ENCODE measurements around the gene AOX1.
"Not testable (repeated sequence)": the region's sequence is repeated elsewhere in the genome, so short reads cannot be mapped to it uniquely, and the experiment has no call there.

AOX1 gene

DNA sequence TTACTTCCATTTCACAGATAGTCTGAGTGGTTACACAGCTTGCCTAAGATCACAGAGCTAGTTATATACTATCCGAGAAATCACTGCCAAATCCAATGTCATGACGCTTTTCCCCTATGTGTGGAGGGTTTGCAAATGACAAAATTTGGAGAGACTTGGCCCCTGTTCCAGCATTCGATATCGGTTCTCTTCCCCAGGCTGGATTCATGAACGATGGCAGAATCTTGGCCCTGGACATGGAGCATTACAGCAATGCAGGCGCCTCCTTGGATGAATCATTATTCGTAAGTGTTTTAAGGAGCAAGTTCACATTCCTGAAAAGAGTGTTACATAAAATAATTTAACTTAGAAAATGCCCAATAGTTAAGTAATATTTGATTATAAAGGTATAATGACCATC is 55.1 kb downstream of the AOX1 start:
- H3K4ac ChIP-seq (ENCODE audit: low read depth, low read length): no peak overlapping the region
- no peak for DNase-seq
- H3K56ac ChIP-seq (ENCODE audit: low read length): no peak overlapping the region
- H3K9ac ChIP-seq (ENCODE audit: low read length): no peak overlapping the region
- no peak overlapping the region for H2AK5ac ChIP-seq (ENCODE audit: low read length)
- H3K27ac ChIP-seq (ENCODE audit: low read depth, low read length): no peak overlapping the region
- H2BK5ac ChIP-seq (ENCODE audit: low read length): no peak overlapping the region
- no peak overlapping the region for H2BK120ac ChIP-seq (ENCODE audit: low read depth, low read length)
- H3K27me3 ChIP-seq (ENCODE audit: insufficient read depth, low read length, poor library complexity): no peaks in the 10 kb centered on the region
- H4K8ac ChIP-seq (ENCODE audit: low read depth, low read length): no peak overlapping the region
- H3K4me3 ChIP-seq (ENCODE audit: low read length): no peak overlapping the region
- H3K4me1 ChIP-seq (ENCODE audit: control insufficient read depth, low read depth, low read length): no peaks in the 10 kb centered on the region
- no peak overlapping the region for H4K5ac ChIP-seq (ENCODE audit: low read length)
- no peaks in the 10 kb centered on the region for H3K36me3 ChIP-seq (ENCODE audit: control insufficient read depth, insufficient read depth, low read length)
- no CpG with 5 or more reads among the region's 7 CpGs for WGBS (ENCODE audit: extremely low coverage, insufficient coverage, low lambda C conversion rate)
- no peak overlapping the region for H3K4me2 ChIP-seq (ENCODE audit: low read length)
- H2BK15ac ChIP-seq (replicated peaks; ENCODE audit: low read depth): no peak overlapping the region
- no peak overlapping the region for H3K18ac ChIP-seq (ENCODE audit: low read length)
- no peaks in the 10 kb centered on the region for H3K79me2 ChIP-seq (ENCODE audit: control insufficient read depth, insufficient read depth, low read length)
- H3K23ac ChIP-seq (ENCODE audit: low read length): no peak overlapping the region
- H3K79me1 ChIP-seq (ENCODE audit: low read length): no peaks in the 10 kb centered on the region

GRCh38 chr2:200648518-200649281 is 62.9 kb downstream of the AOX1 start:
- WGBS (ENCODE audit: extremely low coverage, insufficient coverage, low lambda C conversion rate): no CpG with 5 or more reads among the region's 3 CpGs
- not testable (repeated sequence) for H3K4me2 ChIP-seq (ENCODE audit: low read length); H2BK15ac ChIP-seq (replicated peaks; ENCODE audit: low read depth); H2AK5ac ChIP-seq (ENCODE audit: low read length); H3K9ac ChIP-seq (ENCODE audit: low read length); H4K8ac ChIP-seq (ENCODE audit: low read depth, low read length); H3K4me3 ChIP-seq (ENCODE audit: low read length); H3K36me3 ChIP-seq (ENCODE audit: control insufficient read depth, insufficient read depth, low read length); H3K23ac ChIP-seq (ENCODE audit: low read length); H3K79me1 ChIP-seq (ENCODE audit: low read length); H3K27me3 ChIP-seq (ENCODE audit: insufficient read depth, low read length, poor library complexity); H3K79me2 ChIP-seq (ENCODE audit: control insufficient read depth, insufficient read depth, low read length); H3K4me1 ChIP-seq (ENCODE audit: control insufficient read depth, low read depth, low read length); H4K5ac ChIP-seq (ENCODE audit: low read length)
- Histone ChIP-seq H2BK5ac (ENCODE audit: low read length) (peak overlapping the region; percentile 22), H2BK120ac (ENCODE audit: low read depth, low read length) (peak overlapping the region; percentile 61), H3K56ac (ENCODE audit: low read length) (peak overlapping the region; percentile 70), H3K18ac (ENCODE audit: low read length) (peak overlapping the region; percentile 91), H3K27ac (ENCODE audit: low read depth, low read length) (peak overlapping the region; percentile 71), H3K4ac (ENCODE audit: low read depth, low read length) (peak overlapping the region; percentile 81)
- peak; percentile 92 for DNase-seq

DNA sequence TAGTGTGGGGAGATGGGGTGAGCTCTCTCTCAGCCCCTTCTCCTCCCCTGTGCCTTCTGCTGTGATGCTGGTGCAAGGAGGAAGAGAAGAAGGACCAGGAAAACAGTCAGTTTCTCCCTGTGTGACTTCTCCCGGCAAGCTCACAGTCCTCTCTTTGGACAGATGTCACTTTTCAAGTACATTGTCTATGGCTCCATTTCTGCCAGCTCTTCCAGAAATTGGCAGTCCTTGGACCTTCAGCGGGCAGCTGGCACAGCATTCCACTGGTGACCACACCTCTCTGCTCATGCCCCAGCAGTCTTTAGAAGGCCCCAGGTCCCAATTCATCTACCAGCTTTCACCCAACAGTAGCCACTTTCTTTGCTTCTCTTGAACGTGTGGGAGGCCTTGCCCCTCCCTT is 63.9 kb downstream of the AOX1 start:
- no peaks in the 10 kb centered on the region for H3K79me1 ChIP-seq (ENCODE audit: low read length)
- no peak overlapping the region for H3K4me2 ChIP-seq (ENCODE audit: low read length)
- no peak overlapping the region for H2AK5ac ChIP-seq (ENCODE audit: low read length)
- no peak overlapping the region for H3K4me3 ChIP-seq (ENCODE audit: low read length)
- H3K4ac ChIP-seq (ENCODE audit: low read depth, low read length): peak overlapping the region; percentile 10
- H3K56ac ChIP-seq (ENCODE audit: low read length): peak overlapping the region; percentile 70
- no peaks in the 10 kb centered on the region for H3K27me3 ChIP-seq (ENCODE audit: insufficient read depth, low read length, poor library complexity)
- no peak overlapping the region for H2BK15ac ChIP-seq (replicated peaks; ENCODE audit: low read depth)
- H3K23ac ChIP-seq (ENCODE audit: low read length): no peak overlapping the region
- WGBS (ENCODE audit: extremely low coverage, insufficient coverage, low lambda C conversion rate): no CpG with 5 or more reads among the region's 3 CpGs
- H4K8ac ChIP-seq (ENCODE audit: low read depth, low read length): no peak overlapping the region
- H3K79me2 ChIP-seq (ENCODE audit: control insufficient read depth, insufficient read depth, low read length): no peaks in the 10 kb centered on the region
- H3K4me1 ChIP-seq (ENCODE audit: control insufficient read depth, low read depth, low read length): peaks cover 2% of the 10 kb centered on the region
- H3K36me3 ChIP-seq (ENCODE audit: control insufficient read depth, insufficient read depth, low read length): no peaks in the 10 kb centered on the region
- DNase-seq: no peak
- H2BK120ac ChIP-seq (ENCODE audit: low read depth, low read length): no peak overlapping the region
- H4K5ac ChIP-seq (ENCODE audit: low read length): no peak overlapping the region
- H3K27ac ChIP-seq (ENCODE audit: low read depth, low read length): no peak overlapping the region
- no peak overlapping the region for H3K18ac ChIP-seq (ENCODE audit: low read length)
- no peak overlapping the region for H2BK5ac ChIP-seq (ENCODE audit: low read length)
- H3K9ac ChIP-seq (ENCODE audit: low read length): no peak overlapping the region

DNA sequence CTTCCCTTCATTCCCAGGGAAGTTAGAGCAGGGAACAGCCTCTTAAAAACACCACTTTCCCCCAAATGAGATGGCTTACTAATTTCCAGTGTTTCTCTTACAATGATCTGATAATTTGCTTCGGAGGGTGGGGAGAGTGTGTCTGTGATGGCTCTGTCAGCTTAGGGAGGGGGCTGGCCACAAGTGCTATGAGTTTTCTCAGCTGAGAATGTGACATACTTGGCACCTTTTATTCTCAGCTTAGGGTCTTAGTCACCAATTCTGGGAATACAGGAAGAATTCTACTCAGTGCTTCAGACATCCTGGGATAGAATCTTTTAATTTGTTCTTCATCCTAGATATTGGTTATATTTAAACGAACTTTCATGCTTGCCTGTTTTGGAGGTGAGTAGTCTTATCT is 64.4 kb downstream of the AOX1 start:
- Histone ChIP-seq H3K79me1 (ENCODE audit: low read length) (no peaks in the 10 kb centered on the region), H3K56ac (ENCODE audit: low read length) (no peak overlapping the region), H3K4ac (ENCODE audit: low read depth, low read length) (no peak overlapping the region), H2BK5ac (ENCODE audit: low read length) (no peak overlapping the region), H2AK5ac (ENCODE audit: low read length) (no peak overlapping the region), H2BK120ac (ENCODE audit: low read depth, low read length) (no peak overlapping the region), H3K23ac (ENCODE audit: low read length) (no peak overlapping the region), H3K4me3 (ENCODE audit: low read length) (no peak overlapping the region), H3K27me3 (ENCODE audit: insufficient read depth, low read length, poor library complexity) (no peaks in the 10 kb centered on the region), H3K4me1 (ENCODE audit: control insufficient read depth, low read depth, low read length) (peaks cover 2% of the 10 kb centered on the region), H4K8ac (ENCODE audit: low read depth, low read length) (no peak overlapping the region), H3K4me2 (ENCODE audit: low read length) (no peak overlapping the region), H4K5ac (ENCODE audit: low read length) (no peak overlapping the region), H3K9ac (ENCODE audit: low read length) (no peak overlapping the region), H3K18ac (ENCODE audit: low read length) (no peak overlapping the region), H2BK15ac (replicated peaks; ENCODE audit: low read depth) (no peak overlapping the region), H3K27ac (ENCODE audit: low read depth, low read length) (no peak overlapping the region), H3K36me3 (ENCODE audit: control insufficient read depth, insufficient read depth, low read length) (no peaks in the 10 kb centered on the region), H3K79me2 (ENCODE audit: control insufficient read depth, insufficient read depth, low read length) (no peaks in the 10 kb centered on the region)
- no peak for DNase-seq
- WGBS (ENCODE audit: extremely low coverage, insufficient coverage, low lambda C conversion rate): no CpG with 5 or more reads among the region's 2 CpGs

- H3K18ac ChIP-seq (ENCODE audit: low read length): no peak overlapping the region
- no peak for DNase-seq
- WGBS (ENCODE audit: extremely low coverage, insufficient coverage, low lambda C conversion rate): no CpG with 5 or more reads among the region's 1 CpG
Measured at GRCh38 chr2:200652158-200652557, 66.3 kb downstream of the AOX1 start.

DNA sequence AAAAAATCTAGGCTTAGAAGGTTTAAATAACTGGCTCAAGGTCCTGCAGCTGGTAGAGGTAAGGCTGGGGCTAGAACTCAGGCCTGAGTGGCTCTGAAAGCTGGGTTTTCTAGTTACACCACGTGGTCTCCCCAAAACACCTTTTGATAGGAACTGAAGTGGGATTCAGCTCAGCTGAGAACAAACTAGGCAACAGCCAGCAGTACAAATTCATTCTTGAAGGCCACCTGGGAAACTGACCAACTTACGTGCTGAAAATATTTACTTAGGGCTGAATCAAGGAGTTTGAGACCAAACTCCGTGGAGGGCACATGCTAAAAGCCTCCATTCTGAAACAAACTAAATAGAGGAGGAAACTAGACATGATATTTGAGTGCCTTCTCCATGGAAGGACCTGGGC is 67.2 kb downstream of the AOX1 start:
- Histone ChIP-seq H3K27ac (ENCODE audit: low read depth, low read length) (no peak overlapping the region), H3K4me1 (ENCODE audit: control insufficient read depth, low read depth, low read length) (peaks cover 2% of the 10 kb centered on the region), H3K4ac (ENCODE audit: low read depth, low read length) (no peak overlapping the region), H2BK120ac (ENCODE audit: low read depth, low read length) (no peak overlapping the region), H4K5ac (ENCODE audit: low read length) (no peak overlapping the region), H3K4me2 (ENCODE audit: low read length) (no peak overlapping the region), H2AK5ac (ENCODE audit: low read length) (no peak overlapping the region), H3K27me3 (ENCODE audit: insufficient read depth, low read length, poor library complexity) (no peaks in the 10 kb centered on the region), H3K18ac (ENCODE audit: low read length) (no peak overlapping the region), H3K9ac (ENCODE audit: low read length) (no peak overlapping the region), H4K8ac (ENCODE audit: low read depth, low read length) (no peak overlapping the region), H2BK5ac (ENCODE audit: low read length) (no peak overlapping the region), H2BK15ac (replicated peaks; ENCODE audit: low read depth) (no peak overlapping the region), H3K23ac (ENCODE audit: low read length) (no peak overlapping the region), H3K79me1 (ENCODE audit: low read length) (no peaks in the 10 kb centered on the region), H3K56ac (ENCODE audit: low read length) (no peak overlapping the region), H3K79me2 (ENCODE audit: control insufficient read depth, insufficient read depth, low read length) (no peaks in the 10 kb centered on the region), H3K36me3 (ENCODE audit: control insufficient read depth, insufficient read depth, low read length) (no peaks in the 10 kb centered on the region), H3K4me3 (ENCODE audit: low read length) (no peak overlapping the region)
- no peak for DNase-seq
- WGBS (ENCODE audit: extremely low coverage, insufficient coverage, low lambda C conversion rate): no CpG with 5 or more reads among the region's 3 CpGs

More at GRCh38 chr2:200652158-200652557, 66.3 kb downstream of the AOX1 start:
- Histone ChIP-seq H3K23ac (ENCODE audit: low read length) (no peak overlapping the region), H3K4me2 (ENCODE audit: low read length) (no peak overlapping the region), H3K79me1 (ENCODE audit: low read length) (no peaks in the 10 kb centered on the region), H2BK120ac (ENCODE audit: low read depth, low read length) (no peak overlapping the region), H3K9ac (ENCODE audit: low read length) (no peak overlapping the region), H2BK15ac (replicated peaks; ENCODE audit: low read depth) (no peak overlapping the region), H3K56ac (ENCODE audit: low read length) (no peak overlapping the region), H3K4me3 (ENCODE audit: low read length) (no peak overlapping the region), H3K4ac (ENCODE audit: low read depth, low read length) (no peak overlapping the region), H2BK5ac (ENCODE audit: low read length) (no peak overlapping the region), H2AK5ac (ENCODE audit: low read length) (no peak overlapping the region), H4K8ac (ENCODE audit: low read depth, low read length) (no peak overlapping the region), H3K4me1 (ENCODE audit: control insufficient read depth, low read depth, low read length) (peaks cover 2% of the 10 kb centered on the region), H4K5ac (ENCODE audit: low read length) (no peak overlapping the region), H3K36me3 (ENCODE audit: control insufficient read depth, insufficient read depth, low read length) (no peaks in the 10 kb centered on the region), H3K79me2 (ENCODE audit: control insufficient read depth, insufficient read depth, low read length) (no peaks in the 10 kb centered on the region), H3K27ac (ENCODE audit: low read depth, low read length) (no peak overlapping the region), H3K27me3 (ENCODE audit: insufficient read depth, low read length, poor library complexity) (no peaks in the 10 kb centered on the region)

Data from mesendoderm (in vitro differentiated cells).